Dermis blood vessel endothelial cell (primary cell): Measurements from ENCODE around the gene RAD52. TPM values are rescaled to one million over a fixed set of nuclear protein-coding genes. Genes with fewer than 3 reads are reported as not detected.

Experiments used
- DNase-seq: peaks from one replicate; pipeline ENCODE4 v3.0.0; 2010
- total RNA-seq: library from RNA; depleted of rRNA; stranded (reverse); fragments of >200 nt; gene quantifications from 2 replicates; pipeline ENCODE4 v1.2.3, GENCODE V29; 2014

The RAD52 gene
- total RNA-seq, 1 donor from 2014 or later, result 18.0 TPM

- DNase-seq, result no peak
These were observed 36.8 kb downstream of the RAD52 start for GRCh38 chr12:912466-913235.

GRCh38 chr12:911191-911826 is 38.2 kb downstream of the RAD52 start:
- DNase-seq, result peak; percentile 81

- no peak for DNase-seq
These were observed 39.1 kb downstream of the RAD52 start for GRCh38 chr12:910416-910815.

- no peak for DNase-seq
These were observed 39.6 kb downstream of the RAD52 start for GRCh38 chr12:909861-910260.

GRCh38 chr12:907413-908185 is 41.9 kb downstream of the RAD52 start:
- no peak for DNase-seq

GRCh38 chr12:906062-906585 is 43.4 kb downstream of the RAD52 start:
- no peak for DNase-seq

GRCh38 chr12:905261-906031 is 44.0 kb downstream of the RAD52 start:
- no peak for DNase-seq

GRCh38 chr12:904010-904414 is 45.5 kb downstream of the RAD52 start:
- peak; percentile 47 for DNase-seq

GRCh38 chr12:903055-903454 is 46.4 kb downstream of the RAD52 start:
- DNase-seq, result no peak

GRCh38 chr12:902581-902980 is 46.9 kb downstream of the RAD52 start:
- DNase-seq, result no peak

- DNase-seq, result no peak
These were observed 52.1 kb downstream of the RAD52 start for GRCh38 chr12:897386-897785.

GRCh38 chr12:896031-896430 is 53.5 kb downstream of the RAD52 start:
- DNase-seq, result no peak

- no peak for DNase-seq
These were observed 55.3 kb downstream of the RAD52 start for GRCh38 chr12:894226-894625.

GRCh38 chr12:886206-886605 is 63.3 kb downstream of the RAD52 start:
- no peak for DNase-seq

GRCh38 chr12:885701-886100 is 63.8 kb downstream of the RAD52 start:
- no peak for DNase-seq

- DNase-seq, result no peak
These were observed 64.6 kb downstream of the RAD52 start for GRCh38 chr12:884746-885414.

GRCh38 chr12:880656-881055 is 68.8 kb downstream of the RAD52 start:
- no peak for DNase-seq

- DNase-seq, result no peak
These were observed 69.9 kb downstream of the RAD52 start for GRCh38 chr12:879641-880040.

- no peak for DNase-seq
These were observed 75.5 kb downstream of the RAD52 start for GRCh38 chr12:873954-874353.

- no peak for DNase-seq
These were observed 79.1 kb downstream of the RAD52 start for GRCh38 chr12:870378-870777.

- DNase-seq, result peak; percentile 15
These were observed 80.8 kb downstream of the RAD52 start for GRCh38 chr12:868722-869121.

GRCh38 chr12:867905-868304 is 81.6 kb downstream of the RAD52 start:
- no peak for DNase-seq
